IPS-18c (cell line): ENCODE results near the gene AMER3.

Experiments used
- H3K4me3 ChIP-seq: 2 replicates; pipeline ENCODE4 v1.7.0; 2013; ENCODE audit warnings: low read depth, mild to moderate bottlenecking, low read length, moderate library complexity; ENCODE audit not compliant: insufficient read depth
- H3K9me3 ChIP-seq: one replicate; pipeline ENCODE4 v1.6.1; 2013; ENCODE audit warnings: mild to moderate bottlenecking, low read length, moderate library complexity; ENCODE audit not compliant: control insufficient read depth, insufficient read depth

The AMER3 gene

DNA sequence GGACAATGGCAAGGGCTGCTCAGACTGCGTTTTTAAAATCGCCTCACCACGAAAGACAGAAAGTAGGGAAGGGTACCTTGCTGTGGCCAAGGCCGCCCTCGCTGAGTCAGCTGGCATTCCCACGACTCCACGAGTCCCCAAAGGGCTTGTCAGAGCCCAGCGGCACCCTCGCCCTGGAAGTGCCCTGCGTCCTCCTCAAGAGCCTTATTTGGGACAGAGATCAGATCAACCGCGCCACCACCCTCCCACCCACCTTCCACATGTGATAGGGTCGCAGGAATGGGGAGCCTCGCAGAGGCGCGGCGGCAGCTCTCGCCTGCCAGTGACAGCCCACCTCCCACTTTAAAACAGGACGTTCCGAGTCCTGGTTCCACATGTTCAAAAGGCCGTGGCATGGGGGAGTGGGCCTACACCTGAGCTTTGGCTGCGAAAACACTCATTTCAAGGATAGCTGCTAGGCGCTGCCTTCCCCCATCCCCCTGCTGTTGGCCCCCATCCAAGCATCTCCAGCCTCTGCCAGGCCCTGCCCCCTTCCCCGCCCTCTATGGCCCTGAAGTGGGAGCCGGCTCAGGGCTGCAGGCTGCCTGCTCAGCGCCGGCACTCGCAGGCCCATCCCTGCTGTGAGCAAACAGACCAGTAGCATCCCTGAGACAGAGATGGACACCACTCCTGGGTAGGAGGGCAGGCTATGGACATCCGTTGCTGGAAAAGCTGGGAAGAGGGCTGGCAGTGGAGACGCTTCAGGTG lies 43.3 kb downstream of the AMER3 start:
- Histone ChIP-seq H3K4me3 (peak overlapping the region; percentile 75), H3K9me3 (no peaks in the 10 kb centered on the region)

DNA sequence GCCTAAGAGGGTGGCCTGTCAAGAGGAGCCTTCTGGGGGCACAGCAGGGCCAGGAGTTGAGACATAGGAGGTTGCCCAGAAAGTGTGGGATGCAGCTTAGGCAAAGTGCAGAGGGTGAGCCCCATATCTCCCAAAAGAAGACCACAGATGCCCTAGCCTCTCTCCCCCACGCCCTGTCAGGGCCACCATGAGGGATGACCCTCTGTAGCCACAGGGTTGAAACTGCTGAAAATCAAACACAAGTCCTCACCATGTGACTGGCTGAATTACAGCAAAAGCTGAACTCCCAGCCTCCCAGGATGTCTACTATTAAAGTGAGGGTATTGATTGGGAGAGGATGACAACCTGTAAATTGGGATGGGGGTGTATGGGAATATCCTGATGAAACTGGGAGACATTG lies 44.0 kb downstream of the AMER3 start:
- no peak overlapping the region for H3K4me3 ChIP-seq

DNA sequence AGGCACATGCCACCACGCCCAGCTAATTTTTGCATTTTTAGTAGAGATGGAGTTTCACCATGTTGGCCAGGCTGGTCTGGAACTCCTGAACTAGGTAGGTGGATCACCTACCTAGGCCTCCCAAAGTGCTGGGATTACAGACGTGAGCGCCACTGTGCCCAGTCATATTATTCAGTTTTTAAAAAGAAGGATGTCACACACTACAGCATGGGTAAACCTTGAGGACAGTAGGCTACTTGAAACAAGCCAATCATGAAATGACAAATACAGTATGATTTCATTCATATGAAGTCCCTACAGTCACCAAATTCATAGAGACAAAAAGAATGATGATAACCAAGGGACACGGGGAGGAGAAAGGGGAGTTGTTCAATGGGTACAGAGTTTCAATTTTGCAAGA lies 50.3 kb downstream of the AMER3 start:
- Histone ChIP-seq H3K9me3 (no peaks in the 10 kb centered on the region), H3K4me3 (no peak overlapping the region)

More for the DNA sequence above, 44.0 kb downstream of the AMER3 start:
- no peaks in the 10 kb centered on the region for H3K9me3 ChIP-seq

DNA sequence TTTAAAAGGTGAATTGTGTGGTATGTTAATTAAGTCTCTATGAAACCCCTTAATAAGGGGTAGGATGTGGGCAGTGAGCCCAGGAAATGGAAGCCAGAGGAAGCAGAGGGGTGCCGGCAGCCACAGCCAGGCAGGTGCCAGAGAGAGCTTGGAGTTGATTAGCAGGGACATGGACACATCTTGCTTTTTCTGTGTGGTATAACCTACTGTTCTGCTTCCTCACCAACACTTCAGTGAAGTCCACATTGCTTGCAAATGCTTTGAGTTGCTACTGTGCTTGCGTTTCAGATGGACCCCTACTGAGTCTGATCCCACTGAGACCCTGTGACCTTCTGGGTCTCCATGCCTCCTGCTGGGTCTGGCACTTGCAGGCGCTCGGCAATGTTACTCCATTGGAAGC lies 51.0 kb downstream of the AMER3 start:
- no peaks in the 10 kb centered on the region for H3K9me3 ChIP-seq

DNA sequence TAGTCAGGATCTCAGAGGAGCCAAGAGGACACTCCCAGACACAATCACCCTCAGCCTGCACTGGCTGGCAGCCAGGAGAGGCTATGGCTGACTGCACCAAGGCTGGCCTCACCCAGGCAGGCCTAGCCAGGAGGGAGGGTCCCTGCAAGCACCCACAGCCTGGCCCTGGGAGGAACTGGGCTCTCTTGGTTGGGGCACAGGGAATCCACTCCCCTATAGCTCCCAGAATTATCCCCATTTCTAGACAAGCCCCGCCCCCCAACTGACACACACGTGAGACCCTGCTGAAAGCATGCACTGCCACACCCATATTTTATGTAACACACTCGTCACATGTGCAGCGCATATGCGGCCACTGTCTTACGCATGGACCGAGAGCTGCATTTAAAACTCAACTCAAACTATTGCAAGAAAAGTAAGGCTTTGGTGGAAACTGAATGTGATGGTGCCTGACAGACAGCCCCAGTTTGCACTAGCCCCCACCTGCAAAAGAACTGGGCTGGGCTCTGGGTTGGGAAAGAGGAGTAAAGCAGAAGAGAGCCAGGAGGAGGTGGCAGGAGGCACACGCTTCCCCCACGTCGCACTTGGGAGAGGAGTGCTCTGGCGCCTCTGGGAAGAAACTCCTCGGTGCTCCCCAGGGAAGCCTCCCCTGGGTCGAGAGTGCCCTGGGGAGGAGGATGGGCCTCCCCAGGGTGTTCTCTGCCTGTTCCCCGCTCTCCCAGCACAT lies 52.5 kb downstream of the AMER3 start:
- Histone ChIP-seq H3K9me3 (peaks cover 2% of the 10 kb centered on the region), H3K4me3 (no peak overlapping the region)

More for the DNA sequence above, 51.0 kb downstream of the AMER3 start:
- no peak overlapping the region for H3K4me3 ChIP-seq

DNA sequence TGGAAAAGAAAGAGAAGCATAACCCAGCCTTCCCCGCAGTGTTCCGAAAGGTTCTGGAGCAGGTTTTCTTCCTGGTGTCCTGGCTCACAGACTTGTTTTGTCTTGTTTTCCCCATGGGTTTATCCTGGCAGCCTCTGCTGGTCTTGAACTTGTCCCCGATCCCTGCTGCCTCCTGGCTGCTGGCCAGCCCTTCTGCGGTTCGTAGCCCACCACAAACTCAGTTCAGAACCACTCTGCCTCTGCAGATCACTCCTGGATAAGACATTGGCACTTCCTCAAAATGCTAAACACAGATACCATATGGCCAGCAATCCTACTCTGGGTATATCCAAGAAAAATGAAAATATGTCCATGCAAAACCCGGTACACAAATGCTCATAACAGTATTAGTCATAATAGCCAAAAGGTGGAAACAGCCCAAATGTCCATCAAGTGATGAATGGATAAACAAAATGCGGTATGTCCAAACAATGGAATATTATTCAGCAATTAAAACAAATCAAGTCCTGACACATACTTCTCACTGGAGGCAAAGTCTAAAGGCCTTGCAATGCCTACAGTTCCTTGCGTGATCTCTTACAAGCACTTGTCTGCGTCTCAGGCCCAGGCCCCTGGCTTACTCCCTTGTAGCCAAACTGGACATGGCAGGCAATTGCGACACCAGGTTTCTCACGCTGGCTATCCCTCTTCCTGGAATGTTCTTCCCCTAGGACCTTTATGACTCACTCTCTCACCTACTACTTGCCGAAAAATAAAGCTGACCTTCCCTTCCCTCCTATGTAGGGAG lies 53.3 kb downstream of the AMER3 start:
- H3K4me3 ChIP-seq = no peak overlapping the region
- peaks cover 2% of the 10 kb centered on the region for H3K9me3 ChIP-seq

DNA sequence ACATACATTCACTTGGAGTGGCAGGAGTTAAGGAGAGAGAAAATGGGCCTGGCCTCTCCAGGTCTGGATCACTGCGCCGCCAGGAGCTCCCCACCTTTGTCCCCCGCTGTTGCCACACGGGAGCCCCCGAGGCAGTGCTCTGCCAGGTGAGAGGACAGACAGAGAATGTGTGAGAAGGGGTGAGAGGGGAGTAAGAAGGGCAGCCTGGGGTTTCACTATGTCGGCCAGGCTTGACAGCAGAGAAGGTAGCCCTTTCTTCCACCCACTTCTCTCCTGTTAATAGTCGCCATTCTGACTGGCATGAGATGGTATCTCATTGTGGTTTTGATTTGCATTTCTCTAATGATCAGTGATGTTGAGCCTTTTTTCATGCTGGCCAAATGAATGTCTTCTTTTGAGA lies 55.1 kb downstream of the AMER3 start:
- Histone ChIP-seq H3K4me3 (no peak overlapping the region), H3K9me3 (peaks cover 2% of the 10 kb centered on the region)

DNA sequence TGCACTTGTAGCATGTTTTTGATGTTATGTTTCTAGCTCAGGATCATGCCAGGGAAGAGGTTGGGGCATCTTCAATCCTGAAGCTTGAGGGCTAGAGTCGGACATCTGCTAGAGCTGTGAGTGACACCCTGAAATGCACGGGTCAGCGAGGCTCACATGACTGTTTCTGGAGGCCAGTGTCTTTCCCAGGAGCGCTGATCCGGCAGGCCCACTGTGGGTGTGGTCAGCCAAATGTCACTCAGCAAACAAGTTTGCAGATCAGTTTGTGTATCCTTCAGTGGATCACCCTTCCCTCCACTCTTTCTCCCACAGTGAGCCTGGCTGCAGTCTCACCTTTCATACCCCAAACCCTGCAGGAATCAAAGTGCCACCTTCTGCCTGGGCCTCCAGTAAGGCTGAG lies 58.4 kb downstream of the AMER3 start:
- no peak overlapping the region for H3K4me3 ChIP-seq
- peaks cover 2% of the 10 kb centered on the region for H3K9me3 ChIP-seq

DNA sequence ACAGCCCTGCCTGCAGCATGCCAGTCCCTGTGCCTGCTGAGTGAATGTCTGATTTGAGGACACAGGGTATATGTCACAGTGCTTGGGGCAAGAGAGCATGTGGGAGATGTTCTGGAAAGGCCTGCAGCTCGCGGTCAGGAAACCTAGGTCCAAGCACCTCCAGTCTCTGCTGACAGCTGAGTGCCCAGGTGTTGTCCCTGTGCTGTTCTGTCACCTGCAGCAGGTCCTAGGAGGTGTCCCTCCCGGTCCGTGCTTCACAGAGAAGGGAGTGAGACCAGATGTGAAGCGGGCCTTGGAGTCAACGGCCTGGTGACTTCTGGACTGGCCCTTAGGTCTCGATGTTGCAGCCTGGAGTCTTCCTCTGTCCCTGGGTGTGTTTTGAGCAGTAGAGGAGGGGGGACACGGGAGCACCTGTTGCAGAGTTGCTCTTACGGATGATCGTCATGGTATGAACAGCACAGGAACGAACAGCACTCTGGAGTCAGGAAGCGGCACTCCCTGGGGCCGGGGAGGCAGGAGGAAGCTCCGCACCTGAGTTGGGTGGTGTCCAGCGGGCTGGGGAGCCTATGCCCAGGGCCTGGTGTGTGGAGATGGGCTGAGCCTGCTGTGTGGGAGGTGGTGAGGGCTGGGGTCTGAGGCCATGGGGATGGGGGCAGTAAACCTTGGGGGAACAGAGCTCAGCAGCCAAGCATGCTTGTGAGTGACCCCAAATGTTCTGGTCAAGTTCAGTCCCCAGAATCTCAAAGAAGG lies 59.8 kb downstream of the AMER3 start:
- Histone ChIP-seq H3K9me3 (peaks cover 2% of the 10 kb centered on the region), H3K4me3 (no peak overlapping the region)
